Aorta (tissue), 5 donors: ENCODE measurements around the gene KSR2. TPM values are rescaled to one million over a fixed set of nuclear protein-coding genes. Genes with fewer than 3 reads are reported as not detected.

Experiments used
- ATAC-seq: fragments of 200-7000 bp; cut with Tn5 transposase; one replicate; pipeline ENCODE4 v1.9.1; 2022; ENCODE audit warnings: moderate library complexity; ENCODE audit not compliant: low FRiP score
- DNase-seq, 2 donors: peaks; one replicate each; pipeline ENCODE4 v3.0.0-alpha.2; 2020
- H3K27ac ChIP-seq, 2 donors: one replicate each; pipeline ENCODE4 v1.5.1; 2013; ENCODE audit warnings: low read length in 2 of 2, mild to moderate bottlenecking in 2 of 2, moderate library complexity in 2 of 2, control low read depth in 1 of 2, inconsistent platforms in 1 of 2, low read depth in 1 of 2
- H3K27me3 ChIP-seq, 2 donors: one replicate each; pipeline ENCODE4 v1.6.1; 2013; ENCODE audit warnings: control low read depth in 1 of 2, low read length in 1 of 2, mild to moderate bottlenecking in 1 of 2, moderate library complexity in 1 of 2; ENCODE audit not compliant: insufficient read depth in 2 of 2, control insufficient read depth in 1 of 2
- H3K36me3 ChIP-seq, 2 donors: one replicate each; pipeline ENCODE4 v1.6.1; 2013; ENCODE audit warnings: control low read depth in 1 of 2, low read length in 1 of 2, mild to moderate bottlenecking in 1 of 2; ENCODE audit not compliant: insufficient read depth in 2 of 2, control insufficient read depth in 1 of 2
- H3K4me1 ChIP-seq, 2 donors: one replicate each; pipeline ENCODE4 v1.6.1; 2013; ENCODE audit warnings: low read length in 2 of 2, control low read depth in 1 of 2, mild to moderate bottlenecking in 1 of 2, moderate library complexity in 1 of 2; ENCODE audit not compliant: insufficient read depth in 2 of 2, control insufficient read depth in 1 of 2
- H3K4me3 ChIP-seq, 2 donors: one replicate each; pipeline ENCODE4 v1.5.1; 2013; ENCODE audit warnings: low read length in 2 of 2, control low read depth in 1 of 2, mild to moderate bottlenecking in 1 of 2
- H3K9me3 ChIP-seq: one replicate; pipeline ENCODE4 v1.6.1; 2013; ENCODE audit warnings: mild to moderate bottlenecking, low read length; ENCODE audit not compliant: control insufficient read depth
- WGBS, 2 donors: extraction: QIAGEN DNeasy Blood & Tissue Kit; methylation state at CpG; one replicate each; pipeline ENCODE4 v1.1.7; 2013; 5-methylcytosine and 5-hydroxymethylcytosine counted together
- intact Hi-C, 2 donors: fragments of 100-400 bp; cut with DNase I; formaldehyde crosslinking; loops; one replicate each; pipeline versions ENCODE4 v1.14.2 to v1.15.0; 2022
- polyA plus RNA-seq, 2 donors: library from polyadenylated mRNA; stranded (reverse); fragments of 200-250 nt; gene quantifications; one replicate each; pipeline ENCODE4 v1.2.3, GENCODE V29; 2013
- total RNA-seq, 2 donors: library from RNA; stranded (reverse); fragmentation: NEBNext Ultra II Directional; extraction: Animal tissue kit (Norgen Biotek cat#: 25700); gene quantifications; one replicate each; pipeline ENCODE4 v1.2.1, GENCODE V29; 2021
- donor health status: healthy with polysubstance abuse.
- donor health status: Bipolar disorder and iron deficiency.
- donor health status: DM: no; HTN: no; CAD: no.
- donor health status: DM: no; HTN: no; CAD: no.
- donor health status: DM: yes; HTN: yes; CAD: no.

KSR2 gene
- total and polyA plus RNA-seq, 4 donors, result not detected

DNA sequence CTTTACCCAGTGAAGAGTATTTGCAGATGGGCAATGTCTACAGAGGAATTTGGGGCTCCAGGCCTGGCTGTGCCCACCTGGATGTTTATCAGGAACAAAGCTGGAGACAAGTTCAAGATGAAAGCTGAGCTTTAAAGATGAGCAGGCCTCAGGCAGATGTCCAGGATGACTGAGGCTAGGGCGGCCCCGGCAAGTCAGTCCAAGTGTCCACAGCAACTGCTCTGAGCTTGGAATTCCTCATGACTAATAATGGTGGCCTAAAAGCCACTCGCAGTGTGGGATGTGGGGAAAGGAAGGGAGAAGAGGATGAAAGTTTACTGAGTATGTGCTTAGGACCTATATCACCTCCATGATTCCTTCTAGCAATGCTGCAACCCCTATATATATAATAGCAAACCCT, 479.1 kb downstream of the KSR2 start:
- DNase-seq (no peak), ATAC-seq (no peak)
- intact Hi-C loops, result no loop called here
- WGBS, 2 donors, result 87 to 89% methylated on average over 3 of the region's 3 CpGs
- H3K36me3 ChIP-seq, result no peaks in the 10 kb centered on the region
- no peaks in the 10 kb centered on the region for H3K4me1 ChIP-seq
- H3K9me3 ChIP-seq, result peaks cover 2% of the 10 kb centered on the region
- no peak overlapping the region for H3K4me3 ChIP-seq
- no peaks in the 10 kb centered on the region for H3K27me3 ChIP-seq
- H3K27ac ChIP-seq, result no peak overlapping the region

DNA sequence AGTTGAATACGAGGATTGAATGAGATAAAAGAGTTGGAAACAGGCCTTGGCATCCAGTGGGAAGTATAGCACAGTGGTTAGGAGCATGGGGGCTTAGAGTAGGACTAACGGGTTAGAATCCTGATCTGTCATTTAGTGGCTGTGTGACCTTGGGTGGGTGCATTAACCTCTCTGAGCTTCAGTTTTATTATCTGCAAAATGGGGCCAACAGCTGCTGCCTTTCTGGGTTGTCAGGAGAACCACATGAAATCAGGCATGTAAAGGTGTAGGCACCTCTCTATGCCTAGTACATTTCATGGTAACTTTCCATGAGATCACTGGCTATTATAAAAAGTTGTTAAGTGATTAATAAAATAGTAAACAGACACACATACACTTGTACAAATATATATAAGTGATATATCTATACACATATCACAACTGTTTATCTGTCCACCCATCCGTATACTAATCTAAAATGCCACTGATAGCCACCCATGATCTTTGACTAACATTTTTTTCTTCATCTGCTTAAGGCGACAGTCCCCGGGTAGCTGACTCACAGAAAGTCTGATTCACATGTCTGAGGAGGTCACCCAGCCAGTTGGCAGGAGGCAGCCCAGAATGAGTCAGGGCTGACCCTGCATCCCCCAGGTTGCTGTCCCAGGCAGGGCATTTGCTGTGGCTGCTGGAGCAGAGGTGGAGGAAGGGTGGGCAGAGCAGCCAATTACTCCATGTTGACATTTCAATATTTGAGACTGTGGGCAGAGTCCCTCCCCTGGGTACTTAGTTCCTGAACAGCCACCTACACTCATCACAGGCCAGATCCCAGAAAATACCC, 481.7 kb downstream of the KSR2 start:
- Histone ChIP-seq H3K9me3 (no peaks in the 10 kb centered on the region), H3K36me3 (no peaks in the 10 kb centered on the region), H3K27ac (no peak overlapping the region), H3K4me1 (no peaks in the 10 kb centered on the region), H3K4me3 (no peak overlapping the region), H3K27me3 (no peaks in the 10 kb centered on the region)
- ATAC-seq, result peak; percentile 57
- 36 to 42% methylated on average over 5 of the region's 5 CpGs for WGBS, 2 donors
- peak in 1 of 2 donors; percentile 58 for DNase-seq
- intact Hi-C loops, result no loop called here

GRCh38 chr12:117485984-117486839, 482.6 kb downstream of the KSR2 start:
- 46 to 61% methylated on average over 10 of the region's 10 CpGs for WGBS, 2 donors
- no peak overlapping the region for H3K27ac ChIP-seq
- DNase-seq, result no peak

GRCh38 chr12:117484901-117485300, 483.9 kb downstream of the KSR2 start:
- DNase-seq (no peak), ATAC-seq (no peak)
- Histone ChIP-seq H3K4me1 (no peaks in the 10 kb centered on the region), H3K27ac (no peak overlapping the region), H3K36me3 (no peaks in the 10 kb centered on the region), H3K9me3 (no peaks in the 10 kb centered on the region), H3K27me3 (no peaks in the 10 kb centered on the region), H3K4me3 (no peak overlapping the region)
- intact Hi-C loops, result no loop called here
- WGBS, 2 donors, result 87 to 92% methylated on average over 3 of the region's 3 CpGs

More at GRCh38 chr12:117485984-117486839, 482.6 kb downstream of the KSR2 start:
- Histone ChIP-seq H3K36me3 (no peaks in the 10 kb centered on the region), H3K4me1 (no peaks in the 10 kb centered on the region), H3K4me3 (no peak overlapping the region), H3K9me3 (no peaks in the 10 kb centered on the region), H3K27me3 (no peaks in the 10 kb centered on the region)
- intact Hi-C loops, result no loop called here
- no peak for ATAC-seq

- Histone ChIP-seq H3K36me3 (no peaks in the 10 kb centered on the region), H3K27me3 (no peaks in the 10 kb centered on the region), H3K27ac (no peak overlapping the region), H3K4me3 (no peak overlapping the region), H3K9me3 (no peaks in the 10 kb centered on the region), H3K4me1 (no peaks in the 10 kb centered on the region)
- ATAC-seq (no peak), DNase-seq (no peak)
- intact Hi-C loops, result no loop called here
- 66 to 72% methylated on average over 5 of the region's 5 CpGs for WGBS, 2 donors
Observed at GRCh38 chr12:117483501-117483900, 485.3 kb downstream of the KSR2 start.

GRCh38 chr12:117481470-117481869, 487.3 kb downstream of the KSR2 start:
- no peaks in the 10 kb centered on the region for H3K4me1 ChIP-seq
- intact Hi-C loops, result no loop called here
- no peak for ATAC-seq
- no peaks in the 10 kb centered on the region for H3K9me3 ChIP-seq
- no peaks in the 10 kb centered on the region for H3K36me3 ChIP-seq
- no peak for DNase-seq
- no peak overlapping the region for H3K27ac ChIP-seq
- 80 to 100% methylated on average over 1 of the region's 1 CpG for WGBS, 2 donors
- no peaks in the 10 kb centered on the region for H3K27me3 ChIP-seq
- no peak overlapping the region for H3K4me3 ChIP-seq

DNA sequence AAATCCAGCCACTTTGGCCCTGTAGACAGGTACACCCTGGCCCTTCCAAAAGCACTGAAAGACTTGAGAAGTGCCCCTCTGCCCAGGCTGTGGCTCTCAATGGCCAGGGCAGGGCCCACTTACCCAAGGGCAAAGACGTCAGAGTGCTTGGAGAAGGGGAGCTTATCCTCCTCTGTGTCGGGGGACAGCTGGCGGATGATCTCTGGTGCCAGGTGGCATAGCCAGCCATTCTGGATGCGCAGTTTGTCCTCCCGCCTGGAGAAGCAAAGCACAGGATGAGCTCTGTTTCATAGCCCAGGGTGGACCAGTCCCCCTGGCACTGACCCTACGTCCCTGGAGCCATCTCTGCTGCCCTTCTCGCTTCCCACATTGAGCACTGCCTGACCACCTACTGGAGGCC, 492.4 kb downstream of the KSR2 start:
- Histone ChIP-seq H3K4me3 (no peak overlapping the region), H3K4me1 (no peaks in the 10 kb centered on the region), H3K27ac (no peak overlapping the region), H3K9me3 (no peaks in the 10 kb centered on the region), H3K27me3 (no peaks in the 10 kb centered on the region), H3K36me3 (no peaks in the 10 kb centered on the region)
- ATAC-seq (no peak), DNase-seq (no peak)
- intact Hi-C loops, result no loop called here
- WGBS, 2 donors, result 90 to 91% methylated on average over 7 of the region's 7 CpGs

DNA sequence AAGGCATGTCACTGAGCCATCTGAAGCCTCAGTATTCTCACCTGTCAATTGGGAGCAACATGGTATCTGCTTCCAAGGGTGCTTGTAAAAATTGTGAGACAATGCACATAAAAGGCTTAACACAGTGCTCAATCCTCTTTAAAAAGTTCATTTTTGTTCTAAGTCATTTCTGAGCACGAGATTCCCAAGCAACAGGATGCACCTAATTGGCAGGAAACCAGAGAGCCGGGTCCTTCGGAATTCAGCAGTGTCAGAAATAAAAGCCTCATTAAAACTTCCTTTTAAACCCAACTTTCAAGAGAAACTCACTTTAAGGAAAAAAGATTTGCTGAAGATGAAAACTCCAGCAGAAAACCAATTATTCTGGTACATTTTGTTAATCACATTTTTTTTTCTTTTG, 494.9 kb downstream of the KSR2 start:
- DNase-seq, result no peak
- H3K27me3 ChIP-seq, result no peaks in the 10 kb centered on the region
- no peak overlapping the region for H3K4me3 ChIP-seq
- H3K4me1 ChIP-seq, result no peaks in the 10 kb centered on the region
- ATAC-seq, result no peak
- no peaks in the 10 kb centered on the region for H3K9me3 ChIP-seq
- no peaks in the 10 kb centered on the region for H3K36me3 ChIP-seq
- H3K27ac ChIP-seq, result no peak overlapping the region
- WGBS, 2 donors, result 21 to 26% methylated on average over 3 of the region's 3 CpGs
- intact Hi-C loops, result no loop called here
